IMR-90 (cell line): ENCODE results near the gene FADS6. TPM values are rescaled to one million over a fixed set of nuclear protein-coding genes. Genes with fewer than 3 reads are reported as not detected.

ENCODE experiments used
- ATAC-seq: fragments of 200-7000 bp; cut with Tn5 transposase; 2 replicates; pipeline ENCODE4 v1.9.1; 2020; ENCODE audit warnings: low read depth, mild to moderate bottlenecking, moderate library complexity
- BruUV-seq: library from RNA; stranded (reverse); fragments of 400-500 nt; replicated peaks from 2 replicates; lab custom pipeline; 2021; lab: Mats Ljungman, UMichigan
- CTCF ChIA-PET: fragments of 300-600 bp; formaldehyde crosslinking; extraction: SDS; loops from one replicate; lab custom pipeline; 2021; ENCODE audit warnings: antibody characterized with exemption; lab: Yijun Ruan, JAX
- POLR2A ChIA-PET: fragments of 300-600 bp; sonication (Branson Sonifier 250); formaldehyde crosslinking; loops from one replicate; lab custom pipeline; 2022; ENCODE audit warnings: antibody characterized with exemption; ENCODE audit not compliant: unreplicated experiment; lab: Charles Lee
- DNase-seq: peaks from one replicate; pipeline ENCODE4 v3.0.0; 2013
- H2AFZ ChIP-seq: replicated peaks from 2 replicates; pipeline ENCODE3; 2013; ENCODE audit warnings: low read length, mild to moderate bottlenecking; ENCODE audit not compliant: poor library complexity
- H2AK5ac ChIP-seq: 2 replicates; pipeline ENCODE4 v1.6.1; 2013; ENCODE audit warnings: low read depth, low read length, inconsistent platforms
- H2AK9ac ChIP-seq: replicated peaks from 2 replicates; pipeline ENCODE3; 2013; ENCODE audit warnings: mild to moderate bottlenecking, low read depth, low read length, moderate library complexity; ENCODE audit not compliant: poor library complexity
- H2BK120ac ChIP-seq: 2 replicates; pipeline ENCODE4 v1.6.1; 2013; ENCODE audit warnings: low read depth, low read length, inconsistent platforms
- H2BK15ac ChIP-seq: 3 replicates; pipeline ENCODE4 v1.6.1; 2013; ENCODE audit warnings: low read depth, low read length, inconsistent platforms
- H2BK20ac ChIP-seq: 2 replicates; pipeline ENCODE4 v1.6.1; 2013; ENCODE audit warnings: low read depth, mild to moderate bottlenecking, inconsistent platforms, low read length, moderate library complexity
- H2BK5ac ChIP-seq: 2 replicates; pipeline ENCODE4 v1.6.1; 2013; ENCODE audit warnings: mild to moderate bottlenecking, low read depth, low read length, inconsistent platforms; ENCODE audit not compliant: poor library complexity, severe bottlenecking
- H3K14ac ChIP-seq: replicated peaks from 2 replicates; pipeline ENCODE4 v1.6.1; 2013; ENCODE audit warnings: low read depth, low read length, inconsistent platforms
- H3K18ac ChIP-seq: 2 replicates; pipeline ENCODE4 v1.6.1; 2013; ENCODE audit warnings: low read depth, low read length, control low read depth
- H3K23ac ChIP-seq: 2 replicates; pipeline ENCODE4 v1.6.1; 2013; ENCODE audit warnings: low read depth, low read length, inconsistent platforms
- H3K27ac ChIP-seq: 2 replicates; pipeline ENCODE4 v1.5.1; 2013; ENCODE audit warnings: mild to moderate bottlenecking, control low read depth, low read length; ENCODE audit not compliant: insufficient read depth
- H3K27me3 ChIP-seq: 2 replicates; pipeline ENCODE4 v1.6.1; 2013; ENCODE audit warnings: low read length; ENCODE audit not compliant: control insufficient read depth, insufficient read depth
- H3K36me3 ChIP-seq: 2 replicates; pipeline ENCODE4 v1.6.1; 2013; ENCODE audit warnings: low read length, mixed read lengths; ENCODE audit not compliant: control insufficient read depth, insufficient read depth
- H3K4ac ChIP-seq: 2 replicates; pipeline ENCODE4 v1.6.1; 2013; ENCODE audit warnings: low read depth, low read length, inconsistent platforms
- H3K4me1 ChIP-seq: 2 replicates; pipeline ENCODE4 v1.6.1; 2013; ENCODE audit warnings: low read length, mixed read lengths; ENCODE audit not compliant: control insufficient read depth, insufficient read depth
- H3K4me2 ChIP-seq: 2 replicates; pipeline ENCODE4 v1.6.1; 2013; ENCODE audit warnings: low read depth, mild to moderate bottlenecking, control low read depth, low read length, moderate library complexity
- H3K4me3 ChIP-seq: 2 replicates; pipeline ENCODE4 v1.5.1; 2013; ENCODE audit warnings: low read depth, mild to moderate bottlenecking, control low read depth, low read length, moderate library complexity; ENCODE audit not compliant: insufficient read depth
- H3K56ac ChIP-seq: 2 replicates; pipeline ENCODE4 v1.6.1; 2013; ENCODE audit warnings: low read length, inconsistent platforms; ENCODE audit not compliant: insufficient read depth; ENCODE audit errors: extremely low read depth
- H3K79me1 ChIP-seq, 2 experiments: 2 replicates each; pipeline ENCODE4 v1.6.1; 2013; ENCODE audit warnings: low read length in 2 of 2, inconsistent platforms in 1 of 2, low read depth in 1 of 2
- H3K9ac ChIP-seq: 2 replicates; pipeline ENCODE4 v1.6.1; 2013; ENCODE audit warnings: low read depth, low read length, control low read depth
- H3K9me1 ChIP-seq: 2 replicates; pipeline ENCODE4 v1.6.1; 2013; ENCODE audit warnings: low read length, inconsistent platforms; ENCODE audit not compliant: insufficient read depth
- H3K9me3 ChIP-seq: 2 replicates; pipeline ENCODE4 v1.6.1; 2013; ENCODE audit warnings: low read length; ENCODE audit not compliant: control insufficient read depth, insufficient read depth
- H4K20me1 ChIP-seq: 2 replicates; pipeline ENCODE4 v1.6.1; 2013; ENCODE audit warnings: low read length, inconsistent platforms; ENCODE audit not compliant: insufficient read depth
- H4K5ac ChIP-seq: 2 replicates; pipeline ENCODE4 v1.6.1; 2013; ENCODE audit warnings: mild to moderate bottlenecking, low read depth, low read length, control low read depth
- H4K8ac ChIP-seq, 2 experiments: 2 replicates each; pipeline ENCODE4 v1.6.1; 2013; ENCODE audit warnings: low read depth in 2 of 2, low read length in 2 of 2, control low read depth in 1 of 2, inconsistent platforms in 1 of 2
- H4K91ac ChIP-seq: 2 replicates; pipeline ENCODE4 v1.6.1; 2013; ENCODE audit warnings: low read depth, low read length, inconsistent platforms; ENCODE audit not compliant: insufficient read depth
- BHLHE40 ChIP-seq: fragments of 150-350 bp; IDR thresholded peaks from 2 replicates; pipeline ENCODE4 v1.6.1; 2016; ENCODE audit warnings: mild to moderate bottlenecking, low read depth, low read length
- MXI1 ChIP-seq: IDR thresholded peaks from 2 replicates; pipeline ENCODE4 v1.6.1; 2012; ENCODE audit warnings: low read depth, mild to moderate bottlenecking, low read length, moderate library complexity, borderline replicate concordance
- POLR2A ChIP-seq: IDR thresholded peaks from 2 replicates; pipeline ENCODE4 v1.6.1; 2012; ENCODE audit warnings: mild to moderate bottlenecking, low read depth, low read length
- RAD21 ChIP-seq: IDR thresholded peaks from 2 replicates; pipeline ENCODE4 v1.6.1; 2012; ENCODE audit warnings: low read length, improper control_type of control experiment
- RFX5 ChIP-seq: IDR thresholded peaks from 2 replicates; pipeline ENCODE4 v1.8.0; 2012; ENCODE audit warnings: low read depth, mild to moderate bottlenecking, low read length, moderate library complexity
- SMC3 ChIP-seq: fragments of 150-350 bp; IDR thresholded peaks from 2 replicates; pipeline ENCODE4 v1.6.1; 2016; ENCODE audit warnings: low read depth, mild to moderate bottlenecking, antibody characterized with exemption, low read length, moderate library complexity
- WGBS, 2 experiments: methylation state at CpG; one replicate each; pipeline versions ENCODE4 v1.1.5 to v1.1.7; 2013; ENCODE audit warnings: missing lambda C conversion rate in 2 of 2; ENCODE audit not compliant: insufficient read length in 1 of 2; ENCODE audit errors: extremely low coverage in 2 of 2; 5-methylcytosine and 5-hydroxymethylcytosine counted together
- dilution Hi-C: fragments of 300-500 bp; cut with HindIII; formaldehyde crosslinking; loops from one replicate; pipeline ENCODE4 v1.14.3; 2018; ENCODE audit warnings: low sequenced_read_pairs; ENCODE audit not compliant: unreplicated experiment
- in situ Hi-C: fragments of 300-500 bp; cut with MboI; formaldehyde crosslinking; loops from 3 replicates; pipeline ENCODE4 v1.14.3; 2019; ENCODE audit warnings: low sequenced_read_pairs, inconsistent platforms, mixed read lengths
- intact Hi-C: fragments of 100-400 bp; cut with micrococcal nuclease; formaldehyde crosslinking; loops from 2 replicates; pipeline ENCODE4 v1.10.0; 2022
- polyA plus RNA-seq, 3 experiments: library from polyadenylated mRNA; depleted of rRNA; stranded (reverse); fragments of >200 nt; gene quantifications; 2 replicates each; pipeline ENCODE4 v1.2.3, GENCODE V29; 2012; ENCODE audit warnings: low replicate concordance in 1 of 3
- total RNA-seq: library from RNA; depleted of rRNA; stranded (reverse); fragments of >200 nt; gene quantifications from 2 replicates; pipeline ENCODE4 v1.2.3, GENCODE V29; 2012
- TF ChIP-seq, protein P1 (sequence below): fragments of 150-350 bp; IDR thresholded peaks from 2 replicates; pipeline ENCODE4 v1.6.1; 2016; ENCODE audit warnings: low read depth, mild to moderate bottlenecking, low read length, moderate library complexity, borderline replicate concordance
- TF ChIP-seq, protein P2 (sequence below): conservative IDR thresholded peaks from 2 replicates; pipeline ENCODE4 v1.5.1; 2012; ENCODE audit warnings: mild to moderate bottlenecking, low read depth, low read length, improper control_type of control experiment

The FADS6 gene
- total and polyA plus RNA-seq, 2 of the 4 experiments (the other 2 are of a cell fraction), result not detected

DNA sequence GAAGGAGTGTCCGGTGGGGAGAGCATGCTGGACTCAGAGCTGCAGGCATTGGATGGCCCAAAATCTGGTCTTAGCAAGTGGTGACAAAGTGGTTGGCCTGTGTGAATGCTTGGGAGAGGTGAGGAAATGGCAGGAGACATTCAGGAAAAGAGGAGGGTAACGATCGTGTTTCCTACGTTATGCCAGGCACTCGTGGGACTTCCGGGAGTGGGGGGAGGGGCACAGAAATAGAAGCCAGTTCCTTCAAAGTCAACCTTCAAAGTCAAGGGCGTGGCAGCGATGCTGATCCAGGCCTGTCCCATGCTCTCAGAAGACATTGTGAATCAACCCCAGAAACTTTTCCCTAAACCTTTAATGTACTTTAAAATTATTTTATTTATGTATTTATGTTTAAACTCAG lies 46.1 kb upstream of the FADS6 start:
- CTCF ChIA-PET, result no interaction called here
- H3K18ac ChIP-seq, result no peak overlapping the region

More for the DNA sequence above, 46.1 kb upstream of the FADS6 start:
- ATAC-seq, result no peak
- H3K9me3 ChIP-seq, result no peaks in the 10 kb centered on the region
- TF ChIP-seq POLR2A (no peak), RFX5 (no peak), MXI1 (no peak), SMC3 (no peak), BHLHE40 (no peak), RAD21 (no peak)
- TF ChIP-seq, protein P1, sequence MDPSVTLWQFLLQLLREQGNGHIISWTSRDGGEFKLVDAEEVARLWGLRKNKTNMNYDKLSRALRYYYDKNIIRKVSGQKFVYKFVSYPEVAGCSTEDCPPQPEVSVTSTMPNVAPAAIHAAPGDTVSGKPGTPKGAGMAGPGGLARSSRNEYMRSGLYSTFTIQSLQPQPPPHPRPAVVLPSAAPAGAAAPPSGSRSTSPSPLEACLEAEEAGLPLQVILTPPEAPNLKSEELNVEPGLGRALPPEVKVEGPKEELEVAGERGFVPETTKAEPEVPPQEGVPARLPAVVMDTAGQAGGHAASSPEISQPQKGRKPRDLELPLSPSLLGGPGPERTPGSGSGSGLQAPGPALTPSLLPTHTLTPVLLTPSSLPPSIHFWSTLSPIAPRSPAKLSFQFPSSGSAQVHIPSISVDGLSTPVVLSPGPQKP, result no peak
- TF ChIP-seq, protein P2, sequence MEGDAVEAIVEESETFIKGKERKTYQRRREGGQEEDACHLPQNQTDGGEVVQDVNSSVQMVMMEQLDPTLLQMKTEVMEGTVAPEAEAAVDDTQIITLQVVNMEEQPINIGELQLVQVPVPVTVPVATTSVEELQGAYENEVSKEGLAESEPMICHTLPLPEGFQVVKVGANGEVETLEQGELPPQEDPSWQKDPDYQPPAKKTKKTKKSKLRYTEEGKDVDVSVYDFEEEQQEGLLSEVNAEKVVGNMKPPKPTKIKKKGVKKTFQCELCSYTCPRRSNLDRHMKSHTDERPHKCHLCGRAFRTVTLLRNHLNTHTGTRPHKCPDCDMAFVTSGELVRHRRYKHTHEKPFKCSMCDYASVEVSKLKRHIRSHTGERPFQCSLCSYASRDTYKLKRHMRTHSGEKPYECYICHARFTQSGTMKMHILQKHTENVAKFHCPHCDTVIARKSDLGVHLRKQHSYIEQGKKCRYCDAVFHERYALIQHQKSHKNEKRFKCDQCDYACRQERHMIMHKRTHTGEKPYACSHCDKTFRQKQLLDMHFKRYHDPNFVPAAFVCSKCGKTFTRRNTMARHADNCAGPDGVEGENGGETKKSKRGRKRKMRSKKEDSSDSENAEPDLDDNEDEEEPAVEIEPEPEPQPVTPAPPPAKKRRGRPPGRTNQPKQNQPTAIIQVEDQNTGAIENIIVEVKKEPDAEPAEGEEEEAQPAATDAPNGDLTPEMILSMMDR, result no peak
- H3K4ac ChIP-seq, result no peak overlapping the region
- no peak for DNase-seq
- WGBS, 2 experiments, result 50% methylated on average over 2 of the region's 8 CpGs; no CpG with 5 or more reads in 1 of the 2 experiments
- H2AK5ac ChIP-seq, result no peak overlapping the region
- H3K14ac ChIP-seq, result no peak overlapping the region
- H3K9ac ChIP-seq, result no peak overlapping the region
- H3K27ac ChIP-seq, result no peak overlapping the region
- H4K91ac ChIP-seq, result no peak overlapping the region
- H2AFZ ChIP-seq, result no peak overlapping the region
- H3K4me2 ChIP-seq, result no peak overlapping the region
- H3K4me3 ChIP-seq, result no peak overlapping the region
- H2AK9ac ChIP-seq, result no peak overlapping the region
- no peak overlapping the region for H2BK120ac ChIP-seq
- no peak overlapping the region for H3K23ac ChIP-seq
- H2BK20ac ChIP-seq, result no peak overlapping the region
- in situ Hi-C loops (no loop called here), dilution Hi-C loops (no loop called here), intact Hi-C loops (no loop called here)
- no peak overlapping the region for H3K56ac ChIP-seq
- H4K8ac ChIP-seq, result no peak overlapping the region
- no peak overlapping the region for H2BK5ac ChIP-seq
- no peaks in the 10 kb centered on the region for H3K4me1 ChIP-seq
- H3K9me1 ChIP-seq, result no peaks in the 10 kb centered on the region
- peaks cover 68% of the 10 kb centered on the region for H3K27me3 ChIP-seq
- no peaks in the 10 kb centered on the region for H3K79me1 ChIP-seq
- BruUV-seq, result no TSS peak
- no peaks in the 10 kb centered on the region for H3K36me3 ChIP-seq
- H4K20me1 ChIP-seq, result no peaks in the 10 kb centered on the region
- POLR2A ChIA-PET, result no interaction called here
- H2BK15ac ChIP-seq, result no peak overlapping the region
- no peak overlapping the region for H4K5ac ChIP-seq
